Measurements from ENCODE around the gene SLC5A3.

Gene SLC5A3

DNA sequence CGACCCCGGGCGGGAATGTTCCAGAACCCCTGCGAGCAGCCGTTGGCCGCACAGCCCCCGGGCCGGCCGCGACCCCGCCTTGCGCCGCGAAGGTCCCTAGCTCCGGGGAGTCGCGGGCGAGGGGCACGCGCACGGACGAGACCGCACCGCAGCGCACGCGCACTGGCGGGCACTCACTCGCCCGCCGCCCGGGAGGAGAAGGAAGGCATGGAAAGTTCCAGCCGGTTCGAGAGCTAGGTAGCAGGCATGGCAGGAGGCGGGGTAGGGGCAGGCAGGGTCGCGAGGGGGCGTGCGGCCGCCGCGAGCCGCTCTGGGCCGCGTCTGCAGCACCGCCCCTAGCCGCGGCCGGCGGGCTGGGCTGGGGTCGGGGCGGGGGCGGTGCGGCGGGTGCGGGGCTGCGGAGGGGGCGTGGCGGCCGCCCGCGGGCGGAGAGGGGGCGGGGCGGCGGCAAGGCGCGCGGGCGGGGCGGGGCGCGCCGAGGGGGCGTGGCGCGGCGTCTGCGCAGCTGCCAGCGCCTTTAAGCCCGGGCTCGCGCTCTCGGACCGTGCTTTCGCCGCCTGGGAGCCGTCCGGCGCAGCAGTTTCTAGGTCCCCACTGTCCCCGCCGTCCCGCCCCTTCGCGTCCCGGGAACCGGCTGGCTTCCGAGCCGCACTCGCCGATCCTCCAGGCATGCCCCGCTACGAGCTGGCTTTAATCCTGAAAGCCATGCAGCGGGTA, at the start of gene SLC5A3, which contains the start of gene MRPS6:
Gene SLC5A3 (plus strand): TSS at position 547 of the 717 bp plus-strand sequence. CDS start 21,621 bp downstream, outside the sequence.
Gene MRPS6 (plus strand): TSS at position 547 of the 717 bp plus-strand sequence. CDS start 123 bp downstream, at position 670.
- peak; percentile 91 for DNase-seq (ENCODE audit: low spot score)

DNA sequence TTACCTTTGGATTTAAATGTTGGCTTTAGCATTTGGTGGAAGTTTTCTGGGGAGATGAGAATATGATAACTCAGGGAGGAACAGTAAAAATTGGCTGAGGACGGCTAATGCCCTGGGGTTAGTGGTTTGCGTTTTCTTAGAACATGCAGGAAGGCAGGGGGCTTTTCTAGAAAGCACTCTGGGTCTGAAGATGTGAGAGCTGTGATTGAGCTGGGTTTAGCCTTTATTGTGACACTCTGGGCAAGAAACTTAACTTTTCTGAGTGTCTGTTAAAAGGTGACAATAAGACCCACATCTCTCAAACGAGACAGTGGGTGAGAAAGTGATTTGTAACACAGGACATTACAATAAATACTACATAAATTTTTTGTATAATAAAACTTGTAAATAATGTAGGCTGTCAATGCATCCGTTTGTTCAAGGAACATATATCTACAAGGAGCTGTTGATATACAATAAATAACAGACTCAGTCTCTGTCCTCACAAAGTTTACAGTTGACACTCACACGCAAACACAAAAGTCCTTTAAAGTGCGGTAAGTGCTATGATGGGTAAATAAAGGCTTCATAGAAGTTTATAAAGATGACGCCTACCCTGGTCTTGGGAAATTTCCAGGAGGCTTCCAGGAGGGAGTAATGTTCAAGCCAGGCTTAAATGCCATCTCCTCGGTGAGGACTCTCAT, 49.5 kb upstream of the SLC5A3 start:
- no peak for DNase-seq (ENCODE audit: low spot score)

DNA sequence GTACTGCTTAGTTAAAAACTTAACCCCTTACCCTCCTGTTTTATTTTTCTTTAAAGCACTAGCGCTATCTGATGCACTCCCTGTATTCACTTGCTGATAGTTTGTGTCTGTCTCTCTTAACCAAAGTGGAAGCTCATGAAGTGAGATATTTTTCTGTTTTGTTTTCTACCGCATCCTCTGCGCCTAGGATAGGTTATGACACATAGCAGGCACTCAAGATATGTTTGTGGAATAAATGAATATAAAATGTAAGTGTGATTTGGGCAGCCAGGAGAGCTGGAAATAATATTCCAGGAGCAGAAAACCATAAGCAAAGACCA, 49.0 kb upstream of the SLC5A3 start:
- no peak for DNase-seq (ENCODE audit: low spot score)

- DNase-seq (ENCODE audit: low spot score): no peak
Observed at GRCh38 chr21:34027721-34028461, 45.5 kb upstream of the SLC5A3 start.

- DNase-seq (ENCODE audit: low spot score): no peak
Observed at GRCh38 chr21:34029743-34030528, 43.4 kb upstream of the SLC5A3 start.

DNA sequence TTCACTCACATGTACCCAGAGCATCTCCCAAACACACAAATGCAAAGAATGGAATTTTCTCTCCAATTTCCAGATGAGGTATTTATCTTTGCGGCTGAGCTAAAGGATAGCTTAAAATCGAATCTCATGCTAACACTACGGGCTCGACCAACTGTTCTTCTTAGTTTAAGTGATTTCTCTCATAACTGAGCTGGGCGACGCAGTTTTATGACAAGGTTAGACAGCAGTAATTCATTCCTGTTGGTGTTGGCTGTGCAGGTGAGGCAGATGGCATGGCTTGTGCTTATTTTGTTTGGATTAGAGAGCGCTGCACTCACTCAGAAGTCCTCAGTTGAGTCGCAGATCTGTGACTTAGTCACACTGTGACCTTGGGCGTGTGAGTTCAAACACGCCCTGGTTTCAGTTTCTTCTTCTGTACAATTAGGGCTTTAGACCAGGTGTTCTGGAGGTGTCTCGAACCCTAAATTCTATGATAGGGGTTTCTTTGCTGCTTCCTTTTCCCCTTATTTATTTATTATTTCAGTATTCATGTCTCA, 41.5 kb upstream of the SLC5A3 start:
- no peak for DNase-seq (ENCODE audit: low spot score)

- DNase-seq (ENCODE audit: low spot score): no peak
Observed at GRCh38 chr21:34034369-34035014, 38.9 kb upstream of the SLC5A3 start.

DNA sequence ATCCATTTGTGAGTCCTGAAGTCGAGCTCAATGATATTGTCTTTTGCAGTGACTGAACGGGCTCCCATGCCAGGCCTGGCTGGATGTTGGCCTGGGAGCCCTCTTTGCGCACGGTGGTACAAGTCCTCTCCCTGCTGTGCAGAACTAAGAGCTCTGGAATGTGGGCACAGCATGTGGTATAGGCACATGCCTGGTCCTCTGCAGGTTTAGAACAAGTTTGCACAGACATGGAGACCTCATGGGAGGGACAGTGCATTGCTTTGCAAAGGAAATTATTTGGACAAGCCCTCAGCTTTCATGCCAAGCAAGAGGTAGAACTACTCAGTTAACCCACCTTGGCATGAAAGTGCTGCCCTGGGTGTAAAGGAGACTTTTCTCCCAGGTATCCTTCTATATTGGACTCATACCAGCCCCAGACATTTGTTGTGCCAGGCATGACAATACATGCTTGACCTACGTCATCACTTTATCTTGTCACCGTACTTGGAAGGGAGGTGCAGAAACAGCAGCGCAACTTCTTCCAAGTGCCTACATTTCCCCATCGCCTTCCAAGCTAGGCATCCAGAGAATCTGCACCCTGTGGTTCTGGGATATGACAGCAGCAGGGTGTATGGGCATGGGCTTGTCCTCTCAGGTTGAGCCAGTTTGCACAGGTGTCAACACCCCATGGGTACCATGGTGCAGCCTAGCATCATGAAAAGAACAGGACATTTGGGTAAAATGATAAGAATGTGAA, 37.6 kb upstream of the SLC5A3 start:
- no peak for DNase-seq (ENCODE audit: low spot score)

GRCh38 chr21:34037009-34037795, 36.2 kb upstream of the SLC5A3 start:
- no peak for DNase-seq (ENCODE audit: low spot score)

GRCh38 chr21:34039678-34040382, 33.5 kb upstream of the SLC5A3 start:
- no peak for DNase-seq (ENCODE audit: low spot score)

DNA sequence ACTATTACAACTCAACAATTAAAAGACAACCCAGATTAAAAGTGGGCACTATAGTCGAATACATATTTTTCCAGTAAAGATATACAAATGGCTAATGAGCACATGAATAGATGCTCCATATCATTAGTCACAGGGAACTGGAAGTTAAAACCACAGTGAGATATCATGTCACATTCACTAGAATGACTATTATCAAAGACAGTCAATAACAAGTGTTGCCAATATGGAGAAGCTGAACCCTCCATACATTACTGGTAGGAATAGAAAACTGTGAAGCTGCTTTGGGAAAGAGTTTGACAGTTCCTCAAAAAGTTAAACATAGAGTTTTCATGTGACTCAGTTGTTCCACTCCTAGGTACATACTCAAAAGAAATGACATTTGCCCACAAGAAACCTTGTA, 30.6 kb upstream of the SLC5A3 start:
- no peak for DNase-seq (ENCODE audit: low spot score)

DNA sequence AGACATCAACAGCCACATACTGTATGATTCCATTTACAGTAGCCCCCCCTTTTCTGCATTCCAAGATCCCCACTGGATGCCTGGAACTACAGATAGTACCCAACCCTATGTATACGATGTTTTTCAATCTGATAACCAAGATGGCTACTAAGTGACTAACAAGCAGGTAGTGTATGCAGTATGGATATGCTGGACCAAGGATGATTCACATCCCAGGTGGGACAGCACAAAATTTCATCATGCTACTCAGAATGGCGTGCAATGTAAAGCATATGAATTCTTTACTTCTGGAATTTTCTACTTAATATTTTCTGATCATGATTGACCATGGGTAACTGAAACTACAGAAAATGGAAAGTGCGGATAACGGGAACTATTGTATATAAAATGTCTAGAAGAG, 30.0 kb upstream of the SLC5A3 start:
- no peak for DNase-seq (ENCODE audit: low spot score)

DNA sequence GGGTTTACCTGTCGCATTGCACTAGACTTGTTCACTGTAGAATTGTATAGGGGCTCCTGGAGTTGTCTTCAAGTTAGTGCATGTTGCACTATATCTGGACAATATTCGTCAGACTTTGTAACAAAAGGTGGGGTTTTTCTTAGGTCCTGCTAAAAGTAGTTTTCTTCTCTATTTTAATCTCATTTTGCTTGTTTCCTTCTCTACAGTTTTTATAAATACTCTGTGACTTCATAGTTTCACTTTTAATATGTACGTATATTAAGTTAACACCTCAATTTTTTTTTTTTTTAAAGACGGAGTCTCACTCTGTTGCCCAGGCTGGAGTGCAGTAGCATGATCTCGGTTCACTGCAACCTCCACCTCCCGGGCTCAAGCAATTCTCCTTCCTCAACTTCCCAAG, 26.5 kb upstream of the SLC5A3 start:
- no peak for DNase-seq (ENCODE audit: low spot score)

GRCh38 chr21:34047835-34048234, 25.5 kb upstream of the SLC5A3 start:
- no peak for DNase-seq (ENCODE audit: low spot score)

DNA sequence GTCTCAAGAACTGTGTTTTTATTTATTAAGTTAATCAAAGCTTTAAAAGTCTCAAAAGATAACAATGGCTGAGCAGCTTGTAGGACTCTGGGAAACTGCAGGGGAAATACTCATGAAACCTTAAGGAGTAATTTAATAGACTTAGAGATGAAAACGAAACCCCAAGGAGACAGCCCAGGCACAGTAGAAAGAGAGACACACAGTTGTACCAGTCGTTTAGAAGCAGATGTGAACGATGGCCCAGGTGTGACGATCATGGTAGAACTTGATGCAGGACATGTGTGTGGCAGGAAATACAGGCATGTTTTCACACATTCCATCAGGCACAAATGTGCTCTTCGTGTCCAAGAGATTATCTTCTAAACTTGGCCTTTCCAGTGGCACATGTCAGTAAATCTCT, 21.2 kb upstream of the SLC5A3 start:
- no peak for DNase-seq (ENCODE audit: low spot score)

DNA sequence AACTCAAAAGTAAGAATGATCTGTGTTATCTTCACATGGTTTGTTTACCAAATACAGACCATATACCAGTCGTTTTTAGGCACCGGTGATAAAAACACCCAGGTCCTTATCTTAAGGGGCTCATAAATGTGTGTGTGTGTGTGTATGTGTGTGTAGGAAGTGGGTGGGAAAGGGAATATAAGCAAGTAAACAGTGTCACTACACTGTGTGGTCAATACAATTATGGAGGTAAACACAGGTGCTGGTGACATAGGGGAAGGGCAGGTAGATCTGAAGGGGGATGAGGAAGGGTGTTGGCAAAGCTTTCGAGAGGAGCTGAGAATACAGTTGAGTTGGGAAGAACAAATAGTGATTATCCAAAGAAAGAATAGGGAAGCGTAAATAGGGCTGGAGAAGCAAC, 19.1 kb upstream of the SLC5A3 start:
- no peak for DNase-seq (ENCODE audit: low spot score)

DNA sequence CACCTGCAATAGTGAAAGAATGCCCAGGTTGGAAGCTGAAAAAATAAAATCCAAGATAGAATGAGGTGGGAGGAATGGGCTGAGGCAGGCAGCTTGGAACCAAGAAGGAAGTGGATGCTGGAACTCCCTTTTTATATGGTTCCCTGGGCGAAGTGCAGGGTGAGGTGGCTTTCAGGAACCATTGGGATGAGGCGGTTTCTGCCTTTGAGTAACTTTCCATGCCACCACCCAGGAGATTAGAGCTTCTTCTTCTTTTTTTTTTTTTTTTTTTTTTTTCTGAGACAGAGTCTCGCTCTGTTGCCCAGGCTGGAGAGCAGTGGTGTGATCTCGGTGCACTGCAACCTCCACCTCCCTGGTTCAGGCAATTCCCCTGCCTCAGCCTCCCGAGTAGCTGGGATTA, 17.8 kb upstream of the SLC5A3 start:
- no peak for DNase-seq (ENCODE audit: low spot score)

DNA sequence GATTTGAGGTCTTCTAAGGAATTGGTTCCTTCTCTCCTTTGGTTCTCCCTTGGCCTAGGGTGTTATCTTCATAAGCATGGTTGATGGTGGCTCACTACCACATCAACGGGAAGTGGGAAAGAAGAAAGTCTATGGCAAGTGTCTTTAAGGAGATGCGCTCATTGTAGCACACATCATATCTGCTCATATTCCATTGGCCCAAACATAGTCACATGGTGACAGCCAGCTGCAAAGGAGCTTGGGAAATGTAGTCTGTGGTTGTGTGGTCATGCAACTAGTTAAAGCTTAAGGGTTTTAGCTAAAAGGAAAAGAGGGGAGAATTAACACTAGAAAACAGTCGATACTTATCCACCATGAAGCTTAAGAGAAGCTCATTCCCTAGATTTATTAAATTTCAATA, 11.4 kb upstream of the SLC5A3 start:
- DNase-seq (ENCODE audit: low spot score): no peak

DNA sequence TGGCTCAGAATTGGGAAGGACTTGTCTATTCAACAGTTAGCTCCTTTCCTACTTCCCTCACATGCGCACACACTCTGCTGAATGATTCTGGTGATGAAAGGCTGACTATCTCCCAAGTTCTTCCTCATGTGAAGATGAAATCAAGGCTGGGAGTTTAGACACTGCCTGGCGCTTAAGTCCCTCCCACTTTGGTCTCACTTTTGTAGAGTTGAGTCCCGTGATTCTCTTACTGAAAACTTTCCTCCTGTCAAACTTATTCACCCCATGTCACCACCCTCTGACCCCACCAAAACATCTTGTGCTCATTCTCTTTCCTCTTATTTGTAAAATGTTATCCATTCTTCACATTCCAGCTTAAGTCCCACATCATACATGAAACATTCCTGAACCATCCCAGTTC, 8.4 kb upstream of the SLC5A3 start:
- DNase-seq (ENCODE audit: low spot score): no peak

All from left forelimb (tissue), 1 donor.